A673 (cell line): Measurements from ENCODE around the gene CHKB. TPM values are rescaled to one million over a fixed set of nuclear protein-coding genes. Genes with fewer than 3 reads are reported as not detected.
"Not testable (repeated sequence)": the region's sequence is repeated elsewhere in the genome, so short reads cannot be mapped to it uniquely, and the experiment has no call there.

Experiments
- BruUV-seq: library from RNA; stranded (reverse); fragments of 400-500 nt; replicated peaks from 2 replicates; lab custom pipeline; 2021; lab: Mats Ljungman, UMichigan
- CTCF ChIA-PET: fragments of 300-600 bp; sonication (Branson Sonifier 250); formaldehyde crosslinking; loops from one replicate; lab custom pipeline; 2022; ENCODE audit warnings: antibody characterized with exemption; lab: Charles Lee
- POLR2A ChIA-PET: fragments of 300-600 bp; sonication (Branson Sonifier 250); formaldehyde crosslinking; loops from one replicate; lab custom pipeline; 2022; ENCODE audit warnings: antibody characterized with exemption; ENCODE audit not compliant: low non-redundant PET; lab: Charles Lee
- DNase-seq: peaks from one replicate; pipeline ENCODE4 v3.0.0-alpha.2; 2015; ENCODE audit warnings: low spot score
- H3K27ac ChIP-seq: fragments of 200-600 bp; sonication (generic); 2 replicates; pipeline ENCODE4 v1.5.1; 2016; ENCODE audit warnings: mixed run types, low read depth, mild to moderate bottlenecking, mixed read lengths, antibody characterized with exemption, low read length; ENCODE audit not compliant: poor library complexity, severe bottlenecking
- H3K27me3 ChIP-seq: fragments of 200-600 bp; sonication (generic); replicated peaks from 2 replicates; pipeline ENCODE4 v1.6.1; 2017; ENCODE audit warnings: mixed run types, low read depth, mild to moderate bottlenecking, mixed read lengths, antibody characterized with exemption, low read length; ENCODE audit not compliant: insufficient read depth, poor library complexity
- H3K36me3 ChIP-seq: fragments of 200-600 bp; sonication (generic); 2 replicates; pipeline ENCODE4 v1.6.1; 2016; ENCODE audit warnings: mixed run types, mild to moderate bottlenecking, mixed read lengths, antibody characterized with exemption, low read length; ENCODE audit not compliant: insufficient read depth, poor library complexity, severe bottlenecking
- H3K4me1 ChIP-seq: fragments of 200-600 bp; sonication (generic); 2 replicates; pipeline ENCODE4 v1.6.1; 2017; ENCODE audit warnings: mixed run types, mild to moderate bottlenecking, mixed read lengths, antibody characterized with exemption, low read length; ENCODE audit not compliant: insufficient read depth, poor library complexity, severe bottlenecking
- H3K4me3 ChIP-seq: fragments of 200-600 bp; sonication (generic); 2 replicates; pipeline ENCODE4 v1.5.1; 2016; ENCODE audit warnings: low read depth, mixed run types, mild to moderate bottlenecking, mixed read lengths, low read length; ENCODE audit not compliant: poor library complexity, severe bottlenecking
- H3K9me3 ChIP-seq: fragments of 200-600 bp; sonication (generic); 2 replicates; pipeline ENCODE4 v1.6.1; 2016; ENCODE audit warnings: mixed run types, low read depth, mild to moderate bottlenecking, mixed read lengths, antibody characterized with exemption, low read length; ENCODE audit not compliant: poor library complexity, severe bottlenecking
- EZH2 ChIP-seq: fragments of 200-600 bp; sonication (generic); IDR thresholded peaks from 2 replicates; pipeline ENCODE4 v1.6.1; 2017; ENCODE audit warnings: borderline replicate concordance, low read depth, mild to moderate bottlenecking, mixed read lengths, antibody characterized with exemption, low read length; ENCODE audit not compliant: poor library complexity, severe bottlenecking
- intact Hi-C: fragments of 100-400 bp; cut with micrococcal nuclease; formaldehyde crosslinking; loops from one replicate; pipeline ENCODE4 v1.10.0; 2022; ENCODE audit not compliant: unreplicated experiment
- total RNA-seq: library from RNA; stranded (reverse); gene quantifications from 2 replicates; pipeline ENCODE4 v1.2.3, GENCODE V29; 2021
- TF ChIP-seq, protein P1 (sequence below): fragments of 300-800, 200-600 bp; sonication (generic); conservative IDR thresholded peaks from 2 replicates; pipeline ENCODE4 v1.5.1; 2017; ENCODE audit warnings: low read depth, mild to moderate bottlenecking, antibody characterized with exemption, low read length, moderate library complexity, mixed read lengths

The CHKB gene
- total RNA-seq, 1 experiment from 2014 or later, result 47.6 TPM

DNA sequence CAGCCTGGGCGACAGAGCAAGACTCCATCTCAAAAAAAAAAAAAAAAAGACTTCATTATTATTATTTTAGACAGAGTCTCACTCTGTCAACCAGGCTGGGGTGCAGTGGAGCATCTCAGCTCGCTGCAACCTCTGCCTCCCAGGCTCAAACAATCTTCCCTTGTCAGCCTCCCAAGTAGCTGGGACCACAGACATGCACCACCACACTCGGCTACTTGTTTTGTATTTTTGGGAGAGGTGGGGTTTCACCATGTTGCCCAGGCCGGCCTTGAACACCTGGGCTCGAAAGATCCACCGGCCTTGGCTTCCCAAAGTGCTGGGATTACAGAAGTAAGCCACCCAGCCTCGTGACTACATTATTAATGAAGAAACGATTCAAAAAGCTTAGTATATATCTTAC lies 47.5 kb downstream of the CHKB start:
- no TSS peak for BruUV-seq
- Histone ChIP-seq H3K9me3 (no peaks in the 10 kb centered on the region), H3K4me3 (no peak overlapping the region), H3K4me1 (peaks cover 23% of the 10 kb centered on the region), H3K27me3 (peaks cover 18% of the 10 kb centered on the region), H3K27ac (no peak overlapping the region), H3K36me3 (no peaks in the 10 kb centered on the region)
- TF ChIP-seq, protein P1, sequence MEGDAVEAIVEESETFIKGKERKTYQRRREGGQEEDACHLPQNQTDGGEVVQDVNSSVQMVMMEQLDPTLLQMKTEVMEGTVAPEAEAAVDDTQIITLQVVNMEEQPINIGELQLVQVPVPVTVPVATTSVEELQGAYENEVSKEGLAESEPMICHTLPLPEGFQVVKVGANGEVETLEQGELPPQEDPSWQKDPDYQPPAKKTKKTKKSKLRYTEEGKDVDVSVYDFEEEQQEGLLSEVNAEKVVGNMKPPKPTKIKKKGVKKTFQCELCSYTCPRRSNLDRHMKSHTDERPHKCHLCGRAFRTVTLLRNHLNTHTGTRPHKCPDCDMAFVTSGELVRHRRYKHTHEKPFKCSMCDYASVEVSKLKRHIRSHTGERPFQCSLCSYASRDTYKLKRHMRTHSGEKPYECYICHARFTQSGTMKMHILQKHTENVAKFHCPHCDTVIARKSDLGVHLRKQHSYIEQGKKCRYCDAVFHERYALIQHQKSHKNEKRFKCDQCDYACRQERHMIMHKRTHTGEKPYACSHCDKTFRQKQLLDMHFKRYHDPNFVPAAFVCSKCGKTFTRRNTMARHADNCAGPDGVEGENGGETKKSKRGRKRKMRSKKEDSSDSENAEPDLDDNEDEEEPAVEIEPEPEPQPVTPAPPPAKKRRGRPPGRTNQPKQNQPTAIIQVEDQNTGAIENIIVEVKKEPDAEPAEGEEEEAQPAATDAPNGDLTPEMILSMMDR, result no peak
- no peak for TF ChIP-seq EZH2
- intact Hi-C loops, result no loop called here
- ChIA-PET CTCF (interaction anchor here (1.4 kb wide), 1 partner anchor 9 kb away, joined by 13 read pairs; the partner anchor contains the start of gene SCO2), POLR2A (no interaction called here)
- no peak for DNase-seq

DNA sequence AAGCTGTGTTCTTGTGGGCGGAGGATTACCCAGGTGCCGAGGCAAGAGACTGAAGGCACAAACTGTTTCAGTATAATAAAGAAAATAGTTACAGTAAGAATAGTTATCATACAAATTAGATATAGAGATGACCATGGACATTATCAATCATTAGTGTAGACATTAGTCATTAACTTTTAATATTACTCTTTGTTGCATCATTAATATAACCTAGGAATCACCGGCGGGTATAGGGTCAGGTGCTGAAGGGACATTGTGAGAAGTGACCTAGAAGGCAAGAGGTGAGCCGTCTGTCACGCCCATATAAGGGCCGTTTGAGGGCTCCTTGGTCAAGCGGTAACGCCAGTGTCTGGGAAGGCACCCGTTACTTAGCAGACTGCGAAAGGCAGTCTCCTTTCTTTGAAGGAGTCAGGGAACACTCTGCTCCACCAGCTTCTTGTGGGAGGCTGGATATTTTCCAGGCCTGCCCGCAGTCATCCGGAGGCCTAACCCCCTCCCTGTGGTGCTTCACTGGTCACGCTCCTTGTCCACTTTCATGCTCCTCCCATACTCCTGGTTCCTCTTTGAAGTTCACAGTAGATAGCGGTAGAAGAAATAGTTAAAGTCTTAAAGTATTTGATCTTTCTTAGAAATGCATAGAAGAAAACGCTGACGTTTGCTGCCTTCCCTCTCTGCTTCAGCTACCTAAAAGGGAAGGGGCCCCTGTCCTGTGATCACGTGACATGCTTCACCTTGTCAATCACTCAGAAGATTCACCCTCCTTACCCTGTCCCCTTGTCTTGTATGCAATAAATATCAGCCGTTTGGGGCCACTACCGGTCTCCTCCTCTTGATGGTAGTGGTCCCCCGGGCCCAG lies 48.6 kb downstream of the CHKB start:
- CTCF ChIA-PET, POLR2A ChIA-PET, H3K4me3 ChIP-seq, H3K36me3 ChIP-seq, BruUV-seq, H3K9me3 ChIP-seq, H3K27ac ChIP-seq, DNase-seq, intact Hi-C loops: not testable (repeated sequence)
- Histone ChIP-seq H3K27me3 (peaks cover 23% of the 10 kb centered on the region), H3K4me1 (peaks cover 17% of the 10 kb centered on the region)

DNA sequence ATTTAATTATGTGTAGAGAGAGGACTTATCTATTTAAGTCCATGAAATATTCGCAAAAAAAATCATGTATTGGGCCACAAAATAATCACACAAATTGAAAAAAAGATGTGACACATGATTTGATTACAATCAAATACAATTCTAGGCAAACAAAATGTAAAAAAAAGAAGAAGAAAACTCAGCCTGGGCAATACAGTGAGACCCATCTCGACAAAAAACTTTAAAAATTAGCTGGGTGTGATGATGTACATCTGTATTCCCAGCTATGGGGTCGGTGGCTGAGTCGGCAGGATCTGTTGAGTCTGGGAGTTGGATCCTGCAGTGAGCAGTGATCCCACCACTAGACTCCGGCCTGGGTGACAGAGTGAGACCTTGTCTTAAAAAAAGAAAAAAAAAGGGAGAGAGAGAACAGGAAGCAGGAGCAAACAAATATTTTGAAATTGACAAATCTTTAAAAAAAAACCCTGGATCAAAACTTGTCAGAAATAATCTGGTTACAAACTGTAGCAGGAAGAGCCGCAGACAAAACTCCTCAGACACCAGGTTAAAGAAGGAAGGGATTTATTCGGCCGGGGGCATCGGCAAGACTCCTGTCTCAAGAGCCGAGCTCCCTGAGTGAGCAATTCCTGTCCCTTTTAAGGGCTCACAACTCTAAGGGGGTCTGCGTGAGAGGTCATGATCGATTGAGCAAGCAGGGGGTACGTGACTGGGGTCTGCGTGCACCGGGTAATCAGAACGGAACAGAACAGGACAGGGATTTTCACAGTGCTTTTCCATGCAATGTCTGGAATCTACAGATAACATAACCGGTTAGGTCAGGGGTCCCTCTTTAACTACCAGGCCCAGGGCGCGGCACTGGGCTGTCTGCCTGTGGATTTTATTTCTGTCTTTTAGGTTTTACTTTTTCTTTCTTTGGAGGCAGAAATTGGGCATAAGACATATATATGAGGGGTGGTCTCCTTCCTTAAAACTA lies 49.5 kb downstream of the CHKB start:
- Histone ChIP-seq H3K36me3 (no peaks in the 10 kb centered on the region), H3K27me3 (peaks cover 23% of the 10 kb centered on the region), H3K4me3 (no peak overlapping the region), H3K9me3 (no peaks in the 10 kb centered on the region), H3K27ac (no peak overlapping the region), H3K4me1 (peaks cover 17% of the 10 kb centered on the region)
- TF ChIP-seq, protein P1, result no peak
- TF ChIP-seq EZH2, result no peak
- POLR2A ChIA-PET, result no interaction called here
- CTCF ChIA-PET, result no interaction called here
- DNase-seq, result no peak
- intact Hi-C loops, result no loop called here
- no TSS peak for BruUV-seq
